Type B pancreatic cell (in vitro differentiated cells): ENCODE results near the gene TGFBR3L. TPM values are rescaled to one million over a fixed set of nuclear protein-coding genes. Genes with fewer than 3 reads are reported as not detected.
"Not testable (repeated sequence)": the region's sequence is repeated elsewhere in the genome, so short reads cannot be mapped to it uniquely, and the experiment has no call there.

ENCODE experiments used
- DNase-seq: peaks from one replicate; pipeline ENCODE4 v3.0.0; 2021; ENCODE audit warnings: mixed read lengths; ENCODE audit not compliant: unreplicated experiment; ENCODE audit errors: extremely low spot score
- H3K27ac Mint-ChIP-seq: 2 replicates; pipeline ENCODE4 v1.8.0; 2021; ENCODE audit warnings: mild to moderate bottlenecking, mixed read lengths
- H3K27me3 Mint-ChIP-seq: 2 replicates; pipeline ENCODE4 v1.8.0; 2021; ENCODE audit warnings: mixed read lengths
- H3K36me3 Mint-ChIP-seq: 2 replicates; pipeline ENCODE4 v1.8.0; 2021; ENCODE audit warnings: mixed read lengths
- H3K4me1 Mint-ChIP-seq: one replicate; pipeline ENCODE4 v1.8.0; 2021; ENCODE audit warnings: mixed read lengths; ENCODE audit not compliant: unreplicated experiment
- H3K4me3 Mint-ChIP-seq: 2 replicates; pipeline ENCODE4 v1.8.0; 2021; ENCODE audit warnings: mild to moderate bottlenecking, mixed read lengths
- H3K9me3 Mint-ChIP-seq: 2 replicates; pipeline ENCODE4 v1.8.0; 2021; ENCODE audit warnings: mixed read lengths
- CTCF ChIP-seq: fragments of 200-600 bp; sonication (generic); conservative IDR thresholded peaks from 2 replicates; pipeline ENCODE4 v1.5.0; 2021; ENCODE audit warnings: antibody characterized with exemption, mild to moderate bottlenecking
- total RNA-seq: library from RNA; stranded (reverse); gene quantifications from 2 replicates; pipeline ENCODE4 v1.2.1, GENCODE V29; 2021; ENCODE audit warnings: low replicate concordance

The TGFBR3L gene
- total RNA-seq, 1 donor from 2014 or later: 1.1 TPM

- no peaks in the 10 kb centered on the region for H3K9me3 Mint-ChIP-seq
- no peaks in the 10 kb centered on the region for H3K27me3 Mint-ChIP-seq
- TF ChIP-seq CTCF: no peak
- H3K4me3 Mint-ChIP-seq: no peak overlapping the region
- no peak for DNase-seq
- H3K27ac Mint-ChIP-seq: no peak overlapping the region
- H3K4me1 Mint-ChIP-seq: peaks cover 14% of the 10 kb centered on the region
- H3K36me3 Mint-ChIP-seq: no peaks in the 10 kb centered on the region
Observed at GRCh38 chr19:7947939-7948338, 33.3 kb downstream of the TGFBR3L start.

- Mint-ChIP-seq H3K9me3 (no peaks in the 10 kb centered on the region), H3K4me3 (no peak overlapping the region), H3K36me3 (peaks cover 4% of the 10 kb centered on the region), H3K27me3 (no peaks in the 10 kb centered on the region), H3K27ac (no peak overlapping the region), H3K4me1 (no peaks in the 10 kb centered on the region)
- DNase-seq: no peak
- TF ChIP-seq CTCF: no peak
Observed at GRCh38 chr19:7953060-7953459, 38.4 kb downstream of the TGFBR3L start.

- DNase-seq: no peak
- Mint-ChIP-seq H3K4me3 (no peak overlapping the region), H3K9me3 (no peaks in the 10 kb centered on the region), H3K27ac (no peak overlapping the region), H3K4me1 (no peaks in the 10 kb centered on the region), H3K27me3 (no peaks in the 10 kb centered on the region), H3K36me3 (peaks cover 4% of the 10 kb centered on the region)
- TF ChIP-seq CTCF: no peak
Observed at GRCh38 chr19:7953576-7953975, 38.9 kb downstream of the TGFBR3L start.

- Mint-ChIP-seq H3K9me3 (no peaks in the 10 kb centered on the region), H3K4me3 (no peak overlapping the region), H3K27me3 (no peaks in the 10 kb centered on the region), H3K36me3 (peaks cover 4% of the 10 kb centered on the region), H3K27ac (no peak overlapping the region), H3K4me1 (no peaks in the 10 kb centered on the region)
- DNase-seq: no peak
- no peak for TF ChIP-seq CTCF
Observed at GRCh38 chr19:7955696-7956095, 41.1 kb downstream of the TGFBR3L start.

GRCh38 chr19:7959211-7959610 lies 44.6 kb downstream of the TGFBR3L start:
- TF ChIP-seq CTCF: no peak
- Mint-ChIP-seq H3K9me3 (no peaks in the 10 kb centered on the region), H3K36me3 (peaks cover 16% of the 10 kb centered on the region), H3K4me1 (no peaks in the 10 kb centered on the region), H3K4me3 (no peak overlapping the region), H3K27ac (no peak overlapping the region), H3K27me3 (no peaks in the 10 kb centered on the region)
- no peak for DNase-seq

- H3K27me3 Mint-ChIP-seq, H3K27ac Mint-ChIP-seq, H3K4me1 Mint-ChIP-seq, DNase-seq, H3K4me3 Mint-ChIP-seq, H3K9me3 Mint-ChIP-seq: not testable (repeated sequence)
- peaks cover 23% of the 10 kb centered on the region for H3K36me3 Mint-ChIP-seq
Observed at GRCh38 chr19:7961082-7961481, 46.5 kb downstream of the TGFBR3L start.
